ENCODE measurements around the gene GRIA2.
"Not testable (repeated sequence)": the region's sequence is repeated elsewhere in the genome, so short reads cannot be mapped to it uniquely, and the experiment has no call there.

Gene GRIA2

DNA sequence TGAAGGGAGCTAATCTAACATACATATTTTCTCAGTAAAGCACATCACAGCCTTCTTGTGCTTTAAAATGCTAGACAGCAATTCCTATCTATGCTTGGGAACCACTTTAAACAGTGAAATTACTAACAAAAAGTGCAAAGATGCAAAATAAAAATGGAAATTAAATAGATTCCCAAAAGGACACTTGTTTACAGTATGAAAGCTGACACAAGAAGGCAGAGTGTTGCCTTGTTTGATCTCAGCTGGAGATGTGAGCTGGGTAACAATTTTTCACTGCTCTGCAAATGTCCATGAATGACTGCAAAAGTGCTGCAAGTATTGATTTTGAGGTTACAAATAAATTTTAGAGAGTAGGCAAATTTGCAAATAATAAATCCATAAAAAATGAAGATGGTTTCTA, 22.3 kb downstream of the GRIA2 start:
- no peak overlapping the region for H3K4me2 ChIP-seq
- TF ChIP-seq Cebpa-rat (IDR thresholded peaks at IDR 0.05), result no peak
- H3K27me3 ChIP-seq, result no peaks in the 10 kb centered on the region
- H3K27ac ChIP-seq, result no peak overlapping the region
- H3K4me1 ChIP-seq, result no peaks in the 10 kb centered on the region
- H3K9ac ChIP-seq, result no peak overlapping the region
- H3K4me3 ChIP-seq, result no peak overlapping the region
- H4K20me1 ChIP-seq, result no peaks in the 10 kb centered on the region
- no peaks in the 10 kb centered on the region for H3K9me3 ChIP-seq (replicated peaks in 1 of 11)
- no peaks in the 10 kb centered on the region for H3K36me3 ChIP-seq

GRCh38 chr4:157244348-157244747, 23.8 kb downstream of the GRIA2 start:
- H3K4me3 ChIP-seq, result no peak overlapping the region
- no peak overlapping the region for H3K27ac ChIP-seq
- no peak for TF ChIP-seq Cebpa-rat (IDR thresholded peaks at IDR 0.05)
- no peaks in the 10 kb centered on the region for H3K27me3 ChIP-seq
- no peaks in the 10 kb centered on the region for H3K36me3 ChIP-seq
- H3K4me2 ChIP-seq, result no peak overlapping the region
- no peaks in the 10 kb centered on the region for H4K20me1 ChIP-seq
- H3K9me3 ChIP-seq (replicated peaks in 1 of 11), result no peaks in the 10 kb centered on the region
- H3K9ac ChIP-seq, result no peak overlapping the region
- no peaks in the 10 kb centered on the region for H3K4me1 ChIP-seq

DNA sequence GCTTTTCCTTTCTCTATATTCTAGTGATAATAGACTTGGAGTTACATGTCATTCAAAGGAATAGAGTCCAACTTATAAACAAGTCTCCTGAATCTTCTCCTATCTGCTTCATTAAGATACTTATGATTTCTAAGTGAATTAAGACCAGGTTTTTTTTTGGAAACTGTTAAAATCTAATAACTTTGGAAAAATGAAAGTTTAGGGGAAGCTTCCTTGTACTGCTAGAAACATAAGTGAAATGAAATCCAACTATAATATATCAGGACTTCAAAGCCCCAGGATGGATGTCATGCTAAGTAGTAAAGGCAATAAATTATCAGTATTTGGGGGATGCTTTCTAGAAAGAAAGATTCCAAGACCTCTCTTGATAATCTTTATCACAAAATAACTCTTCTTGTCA, 24.8 kb downstream of the GRIA2 start:
- Histone ChIP-seq H3K36me3 (no peaks in the 10 kb centered on the region), H3K4me3 (no peak overlapping the region), H3K27ac (no peak overlapping the region), H3K4me1 (no peaks in the 10 kb centered on the region), H3K9me3 (replicated peaks in 1 of 11) (no peaks in the 10 kb centered on the region), H4K20me1 (no peaks in the 10 kb centered on the region), H3K9ac (no peak overlapping the region), H3K27me3 (no peaks in the 10 kb centered on the region), H3K4me2 (no peak overlapping the region)
- no peak for TF ChIP-seq Cebpa-rat (IDR thresholded peaks at IDR 0.05)

DNA sequence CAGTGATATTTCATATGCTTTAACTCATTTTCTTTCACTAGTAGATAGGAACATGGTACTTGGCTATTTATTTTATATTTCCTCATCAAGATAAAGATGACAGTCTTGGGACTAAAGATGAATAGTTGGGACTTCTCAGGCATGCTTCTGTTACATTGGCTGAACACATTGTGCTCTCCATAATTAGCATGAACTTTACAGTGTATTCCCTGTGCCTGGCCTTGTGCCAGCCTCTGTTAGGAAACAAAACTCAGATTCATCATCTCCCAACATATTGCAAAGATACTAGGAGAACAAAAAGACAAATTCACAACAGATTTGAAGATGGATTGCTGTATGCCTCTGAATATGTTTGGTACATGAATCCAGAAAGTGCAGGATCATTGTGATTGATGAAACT, 26.4 kb downstream of the GRIA2 start:
- no peak overlapping the region for H3K9ac ChIP-seq
- TF ChIP-seq Cebpa-rat (IDR thresholded peaks at IDR 0.05), result no peak
- H3K27me3 ChIP-seq, result no peaks in the 10 kb centered on the region
- H3K4me3 ChIP-seq, result no peak overlapping the region
- no peaks in the 10 kb centered on the region for H3K36me3 ChIP-seq
- H3K27ac ChIP-seq, result no peak overlapping the region
- no peaks in the 10 kb centered on the region for H4K20me1 ChIP-seq
- H3K4me2 ChIP-seq, result no peak overlapping the region
- H3K4me1 ChIP-seq, result no peaks in the 10 kb centered on the region
- no peaks in the 10 kb centered on the region for H3K9me3 ChIP-seq (replicated peaks in 1 of 11)

DNA sequence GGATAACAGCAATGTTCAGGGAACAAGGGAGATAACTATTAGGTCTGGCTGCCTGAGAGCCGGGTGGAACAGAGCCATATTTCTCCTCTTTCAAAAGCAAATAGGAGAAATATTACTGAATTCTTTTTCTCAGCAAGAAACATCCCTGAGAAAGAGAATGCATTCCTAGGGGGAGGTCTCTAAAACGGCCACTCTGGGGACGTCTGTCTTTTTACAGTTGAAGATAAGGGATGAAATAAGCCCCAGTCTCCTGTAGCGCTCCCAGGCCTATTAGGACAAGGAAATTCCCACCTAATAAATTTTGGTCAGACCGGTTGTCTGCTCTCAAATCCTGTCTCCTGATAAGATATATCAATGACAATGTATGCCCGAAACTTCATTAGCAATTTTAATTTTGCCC, 37.6 kb downstream of the GRIA2 start:
- H3K4me3 ChIP-seq, H3K27me3 ChIP-seq, H3K27ac ChIP-seq, H3K4me1 ChIP-seq, H3K36me3 ChIP-seq, H4K20me1 ChIP-seq, H3K4me2 ChIP-seq, H3K9ac ChIP-seq: not testable (repeated sequence)
- peaks cover 18 to 24% (median 20%) of the 10 kb centered on the region in 11 experiments for H3K9me3 ChIP-seq (replicated peaks in 1 of 11)

DNA sequence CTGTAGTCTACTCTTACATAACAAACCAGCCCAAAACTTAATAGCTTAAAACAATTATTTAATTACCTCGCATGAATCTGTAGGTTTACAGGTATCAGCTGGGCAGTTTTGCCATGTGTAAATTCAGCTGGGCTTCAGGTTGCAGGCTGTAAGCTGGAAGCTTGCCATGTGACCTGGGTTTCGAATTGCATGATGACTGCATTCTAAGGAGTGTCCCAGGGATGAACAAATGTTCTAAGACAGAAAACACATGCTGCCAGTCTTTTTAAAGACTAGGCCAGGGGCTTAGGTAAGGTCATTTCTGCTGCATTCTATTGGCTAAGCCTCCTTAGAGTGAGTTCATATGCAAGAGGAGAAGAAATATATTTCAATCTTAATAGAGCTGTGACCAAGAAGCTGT, 44.8 kb downstream of the GRIA2 start:
- H3K27ac ChIP-seq, result no peak overlapping the region
- no peak overlapping the region for H3K4me3 ChIP-seq
- no peaks in the 10 kb centered on the region for H3K27me3 ChIP-seq
- TF ChIP-seq Cebpa-rat (IDR thresholded peaks at IDR 0.05), result no peak
- no peak overlapping the region for H3K9ac ChIP-seq
- no peaks in the 10 kb centered on the region; a peak in 1 of 22 replicates for H3K9me3 ChIP-seq (replicated peaks in 1 of 11)
- H3K36me3 ChIP-seq, result no peaks in the 10 kb centered on the region
- H4K20me1 ChIP-seq, result no peaks in the 10 kb centered on the region
- H3K4me1 ChIP-seq, result no peaks in the 10 kb centered on the region
- no peak overlapping the region for H3K4me2 ChIP-seq

GRCh38 chr4:157270108-157270507, 49.6 kb downstream of the GRIA2 start:
- no peak overlapping the region for H3K4me3 ChIP-seq
- no peak overlapping the region for H3K9ac ChIP-seq
- H3K4me2 ChIP-seq, result no peak overlapping the region
- H3K9me3 ChIP-seq (replicated peaks in 1 of 11), result no peaks in the 10 kb centered on the region
- H3K27me3 ChIP-seq, result no peaks in the 10 kb centered on the region
- no peaks in the 10 kb centered on the region for H4K20me1 ChIP-seq
- H3K4me1 ChIP-seq, result no peaks in the 10 kb centered on the region
- no peaks in the 10 kb centered on the region for H3K36me3 ChIP-seq
- no peak overlapping the region for H3K27ac ChIP-seq
- TF ChIP-seq Cebpa-rat (IDR thresholded peaks at IDR 0.05), result no peak

GRCh38 chr4:157270552-157270951, 50.0 kb downstream of the GRIA2 start:
- no peaks in the 10 kb centered on the region for H3K4me1 ChIP-seq
- no peaks in the 10 kb centered on the region for H3K27me3 ChIP-seq
- H3K36me3 ChIP-seq, result no peaks in the 10 kb centered on the region
- H3K4me2 ChIP-seq, result no peak overlapping the region
- H3K4me3 ChIP-seq, result no peak overlapping the region
- TF ChIP-seq Cebpa-rat (IDR thresholded peaks at IDR 0.05), result no peak
- no peak overlapping the region for H3K9ac ChIP-seq
- H3K9me3 ChIP-seq (replicated peaks in 1 of 11), result no peaks in the 10 kb centered on the region; a peak in 1 of 22 replicates
- no peaks in the 10 kb centered on the region for H4K20me1 ChIP-seq
- no peak overlapping the region for H3K27ac ChIP-seq

- TF ChIP-seq Cebpa-rat (IDR thresholded peaks at IDR 0.05), result no peak
- no peaks in the 10 kb centered on the region for H3K36me3 ChIP-seq
- no peak overlapping the region for H3K27ac ChIP-seq
- no peak overlapping the region for H3K9ac ChIP-seq
- H3K27me3 ChIP-seq, result no peaks in the 10 kb centered on the region
- no peaks in the 10 kb centered on the region for H3K4me1 ChIP-seq
- H4K20me1 ChIP-seq, result no peaks in the 10 kb centered on the region
- no peak overlapping the region for H3K4me3 ChIP-seq
- no peak overlapping the region for H3K4me2 ChIP-seq
- H3K9me3 ChIP-seq (replicated peaks in 1 of 11), result no peaks in the 10 kb centered on the region; a peak in 1 of 22 replicates
Measured at GRCh38 chr4:157271166-157271869, 50.8 kb downstream of the GRIA2 start.

DNA sequence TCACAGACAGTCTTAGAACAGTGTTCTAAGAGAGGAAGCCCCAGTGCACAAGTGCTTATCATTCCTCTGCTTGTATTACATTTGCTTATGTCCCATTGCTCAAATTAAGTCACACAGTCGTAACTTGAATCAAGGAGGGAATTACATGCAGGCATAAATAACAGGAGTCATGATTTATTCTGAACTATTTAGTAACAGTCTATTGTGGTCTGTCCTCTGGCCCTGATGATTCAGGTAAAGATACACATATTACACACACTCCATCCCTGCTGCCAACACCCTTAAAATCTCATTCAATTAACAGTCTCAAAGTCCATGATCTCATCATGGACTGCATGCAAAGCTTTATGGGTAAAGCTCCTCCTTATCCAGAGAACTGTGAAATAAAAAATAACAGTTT, 60.1 kb downstream of the GRIA2 start:
- no peak overlapping the region for H3K9ac ChIP-seq
- no peak for TF ChIP-seq Cebpa-rat (IDR thresholded peaks at IDR 0.05)
- H3K27ac ChIP-seq, result no peak overlapping the region
- H3K27me3 ChIP-seq, result no peaks in the 10 kb centered on the region
- H3K4me2 ChIP-seq, result no peak overlapping the region
- H3K36me3 ChIP-seq, result no peaks in the 10 kb centered on the region
- no peaks in the 10 kb centered on the region for H3K9me3 ChIP-seq (replicated peaks in 1 of 11)
- H4K20me1 ChIP-seq, result no peaks in the 10 kb centered on the region; a peak in 1 of 22 replicates
- H3K4me3 ChIP-seq, result no peak overlapping the region
- no peaks in the 10 kb centered on the region for H3K4me1 ChIP-seq
